Ishikawa (cell line): Measurements from ENCODE around the gene RANBP17.

Experiments
- CEBPB ChIP-seq: IDR thresholded peaks from 2 replicates; pipeline ENCODE4 v1.6.1; 2012
- CREB1 ChIP-seq: IDR thresholded peaks from 2 replicates; pipeline ENCODE4 v1.6.1; 2012; ENCODE audit warnings: low read depth
- EGR1 ChIP-seq: IDR thresholded peaks from 2 replicates; pipeline ENCODE4 v1.6.1; 2012
- EP300 ChIP-seq: IDR thresholded peaks from 2 replicates; pipeline ENCODE4 v1.6.1; 2012; ENCODE audit warnings: borderline replicate concordance
- FOXM1 ChIP-seq: IDR thresholded peaks from 2 replicates; pipeline ENCODE4 v1.6.1; 2012; ENCODE audit warnings: low read depth, borderline replicate concordance
- MAX ChIP-seq: IDR thresholded peaks from 2 replicates; pipeline ENCODE4 v1.6.1; 2012
- NFIC ChIP-seq: IDR thresholded peaks from 2 replicates; pipeline ENCODE4 v1.6.1; 2012
- RAD21 ChIP-seq: IDR thresholded peaks from 2 replicates; pipeline ENCODE4 v1.6.1; 2012; ENCODE audit warnings: low read depth
- REST ChIP-seq: IDR thresholded peaks from 2 replicates; pipeline ENCODE4 v1.6.1; 2012; ENCODE audit warnings: low read depth, mild to moderate bottlenecking
- TAF1 ChIP-seq: IDR thresholded peaks from 2 replicates; pipeline ENCODE4 v1.6.1; 2012; ENCODE audit warnings: low read depth, mild to moderate bottlenecking
- TCF12 ChIP-seq: IDR thresholded peaks from 2 replicates; pipeline ENCODE4 v1.6.1; 2012; ENCODE audit warnings: low read depth
- TEAD4 ChIP-seq: IDR thresholded peaks from 2 replicates; pipeline ENCODE4 v1.6.1; 2012
- USF1 ChIP-seq: IDR thresholded peaks from 2 replicates; pipeline ENCODE4 v1.6.1; 2012
- YY1 ChIP-seq: IDR thresholded peaks from 2 replicates; pipeline ENCODE4 v1.6.1; 2012; ENCODE audit warnings: low read depth
- ZBTB7A ChIP-seq: IDR thresholded peaks from 2 replicates; pipeline ENCODE4 v1.6.1; 2012; ENCODE audit warnings: low read depth

The RANBP17 gene

GRCh38 chr5:171285465-171285864, 423.6 kb downstream of the RANBP17 start:
- TF ChIP-seq ZBTB7A (no peak), REST (no peak), FOXM1 (no peak), CEBPB (no peak), TAF1 (no peak), NFIC (no peak), RAD21 (no peak), EGR1 (no peak), YY1 (no peak), CREB1 (no peak), EP300 (no peak), USF1 (no peak), MAX (no peak), TCF12 (no peak), TEAD4 (no peak)

- TF ChIP-seq RAD21 (no peak), TAF1 (no peak), CREB1 (no peak), YY1 (no peak), MAX (no peak), EGR1 (no peak), TEAD4 (no peak), TCF12 (no peak), USF1 (no peak), FOXM1 (no peak), EP300 (no peak), ZBTB7A (no peak), REST (no peak), CEBPB (no peak), NFIC (no peak)
Observed at GRCh38 chr5:171288066-171288465, 426.2 kb downstream of the RANBP17 start.

- TF ChIP-seq USF1 (no peak), FOXM1 (no peak), TAF1 (no peak), RAD21 (no peak), YY1 (no peak), CREB1 (no peak), TEAD4 (no peak), EP300 (no peak), MAX (no peak), EGR1 (no peak), ZBTB7A (no peak), REST (no peak), CEBPB (no peak), TCF12 (no peak), NFIC (no peak)
Observed at GRCh38 chr5:171291371-171291770, 429.6 kb downstream of the RANBP17 start.

- TF ChIP-seq YY1 (no peak), RAD21 (no peak), TAF1 (no peak)
Observed at GRCh38 chr5:171295299-171295698, 433.5 kb downstream of the RANBP17 start.
